Activated T-helper 9 cell treated with anti-CD3 and anti-CD28 coated beads, Interleukin-2, amount 50 U/mL, for 16 hours (primary cell): ENCODE results near the gene ASIP.
"Not testable (repeated sequence)": the region's sequence is repeated elsewhere in the genome, so short reads cannot be mapped to it uniquely, and the experiment has no call there.

Experiments used
- DNase-seq: peaks from one replicate; pipeline ENCODE4 v3.0.0-alpha.2; 2020; ENCODE audit warnings: low read depth

ASIP gene

DNA sequence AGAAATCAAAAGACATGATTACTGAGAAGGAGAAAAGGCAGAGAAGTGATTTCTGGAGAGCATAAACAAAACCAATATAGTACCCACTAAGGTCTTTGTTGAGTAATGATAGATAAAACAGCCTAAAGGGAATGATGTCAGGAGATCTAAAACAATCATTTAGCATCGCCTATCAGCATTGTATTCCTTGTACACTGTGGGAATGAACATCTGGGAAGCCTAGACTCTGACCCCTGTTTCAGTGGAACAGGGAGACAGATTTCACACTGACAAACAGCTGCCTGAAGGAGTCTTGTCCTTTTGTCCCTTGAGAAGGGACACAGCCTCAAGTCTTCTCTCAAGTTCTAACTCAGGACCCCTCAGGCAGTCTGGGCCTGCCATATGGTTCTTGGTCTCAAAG, 1.7 kb downstream of the ASIP start:
- DNase-seq: no peak

- no peak for DNase-seq
These were observed 2.2 kb downstream of the ASIP start for GRCh38 chr20:34243377-34243776.

DNA sequence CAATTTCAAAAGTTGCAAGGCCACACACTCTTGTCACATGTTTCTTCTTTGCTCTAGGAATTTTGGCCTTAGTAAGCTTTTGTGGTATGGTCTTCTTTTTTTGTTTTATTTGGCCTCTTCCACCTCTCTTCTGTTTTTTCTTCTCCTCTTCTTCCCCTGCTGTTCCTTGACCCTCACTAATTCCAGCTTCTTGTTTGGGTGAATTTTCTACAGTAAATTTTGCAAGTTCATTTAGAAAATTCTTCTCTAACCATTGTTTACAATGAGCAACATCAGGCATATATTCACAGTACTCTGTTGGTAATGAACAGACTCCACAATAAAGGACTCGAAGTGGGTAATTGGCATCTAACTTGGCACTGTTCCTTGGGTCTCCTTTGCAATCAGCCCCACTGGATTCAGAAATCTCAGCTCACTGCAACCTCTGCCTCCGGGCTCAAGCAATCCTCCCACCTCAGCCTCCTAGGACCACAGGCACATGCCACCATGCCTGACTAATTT, 5.0 kb downstream of the ASIP start:
- DNase-seq: no peak

- DNase-seq: no peak
These were observed 8.1 kb downstream of the ASIP start for GRCh38 chr20:34249291-34249690.

- DNase-seq: no peak
These were observed 8.8 kb downstream of the ASIP start for GRCh38 chr20:34250005-34250404.

DNA sequence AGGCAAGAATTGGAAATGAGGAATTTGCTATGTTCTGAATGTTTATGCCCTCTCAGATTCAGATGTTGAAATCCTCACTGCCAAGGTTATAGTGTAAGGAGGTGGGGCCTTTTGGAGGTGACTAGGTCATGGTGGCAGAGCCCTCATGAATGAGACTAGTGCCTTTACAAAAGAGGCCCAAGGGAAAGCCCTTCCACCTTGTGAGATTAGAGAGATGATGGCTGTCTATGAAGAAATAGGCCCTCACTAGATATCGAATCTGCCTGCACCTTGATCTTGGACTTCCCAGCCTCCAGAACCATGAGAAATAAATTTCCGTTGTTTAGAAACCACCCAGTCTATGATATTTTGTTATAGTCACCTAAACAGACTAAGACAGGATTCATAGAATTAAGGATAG, 10.4 kb downstream of the ASIP start:
- no peak for DNase-seq

DNA sequence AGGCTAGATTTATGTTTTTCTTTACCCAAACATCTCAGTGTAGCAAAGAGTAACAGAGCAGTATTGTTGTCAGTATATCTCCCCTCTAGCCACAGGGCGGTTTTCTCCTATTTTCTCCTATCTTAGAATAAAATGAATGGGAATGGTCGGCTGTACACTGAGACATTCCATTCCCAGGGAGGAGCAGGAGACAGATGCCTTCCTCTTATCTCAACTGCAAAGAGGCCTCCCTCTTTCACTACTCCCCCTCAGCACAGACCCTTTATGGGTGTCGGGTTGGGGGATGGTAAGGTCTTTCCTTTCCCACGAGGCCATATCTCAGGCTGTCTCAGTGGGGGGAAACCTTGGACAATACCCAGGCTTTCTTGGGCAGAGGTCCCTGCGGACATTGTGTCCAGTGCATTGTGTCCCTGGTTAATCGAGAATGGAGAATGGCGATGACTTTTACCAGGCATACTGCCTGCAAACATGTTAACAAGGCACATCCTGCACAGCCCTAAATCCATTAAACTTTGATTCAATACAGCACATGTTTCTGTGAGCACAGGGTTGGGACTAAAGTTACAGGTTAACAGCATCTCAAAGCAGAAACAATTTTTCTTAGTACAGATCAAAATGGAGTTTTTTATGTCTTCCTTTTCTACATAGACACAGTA, 11.3 kb downstream of the ASIP start:
- not testable (repeated sequence) for DNase-seq

DNA sequence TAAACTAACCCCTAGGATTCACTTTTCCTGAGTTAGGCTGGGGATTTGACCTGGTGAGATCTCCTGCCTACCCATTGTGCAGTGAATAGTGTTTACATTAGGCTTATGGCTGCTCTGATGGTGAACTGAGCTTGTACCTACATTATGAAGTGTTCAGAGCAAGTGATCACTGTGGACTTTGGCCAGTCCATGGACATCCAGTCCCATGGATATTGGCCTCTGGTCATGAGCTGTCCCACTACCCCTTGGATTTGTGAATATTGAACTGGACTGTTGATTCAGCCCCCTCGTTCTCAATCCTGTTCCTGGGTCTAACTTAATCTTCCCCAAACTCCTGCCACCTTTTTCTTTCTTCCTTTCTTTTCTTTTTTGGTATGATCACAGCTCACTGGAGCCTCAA, 13.8 kb downstream of the ASIP start:
- no peak for DNase-seq

GRCh38 chr20:34256629-34257124, 15.5 kb downstream of the ASIP start:
- DNase-seq: no peak

DNA sequence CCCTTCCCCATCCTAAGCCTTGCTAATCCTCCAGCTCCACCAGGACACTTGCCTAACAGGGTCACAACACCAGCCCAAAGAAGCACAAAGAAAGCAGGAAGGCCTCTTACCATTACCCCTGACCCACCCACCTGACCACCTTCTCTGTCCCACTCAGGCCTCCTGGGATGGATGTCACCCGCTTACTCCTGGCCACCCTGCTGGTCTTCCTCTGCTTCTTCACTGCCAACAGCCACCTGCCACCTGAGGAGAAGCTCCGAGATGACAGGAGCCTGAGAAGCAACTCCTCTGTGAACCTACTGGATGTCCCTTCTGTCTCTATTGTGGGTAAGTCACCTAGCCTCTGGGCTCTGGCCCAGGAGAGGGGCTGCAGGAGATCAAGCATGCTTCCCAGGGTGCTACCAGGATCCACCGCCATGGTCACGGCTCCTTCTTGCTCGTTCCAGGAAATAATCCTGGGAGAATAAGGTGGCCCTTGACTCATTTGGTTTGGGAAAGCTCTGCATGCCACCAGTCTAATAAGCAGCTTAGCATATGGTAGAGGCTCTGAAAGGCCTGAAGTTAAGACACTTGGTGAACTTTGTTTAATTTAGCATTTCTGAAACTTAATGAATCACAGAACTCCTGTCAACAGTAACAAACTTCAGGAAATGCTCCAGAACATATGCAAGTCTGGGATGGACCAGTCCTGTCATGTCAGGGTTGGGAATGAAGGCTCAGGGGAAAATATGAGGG, 19.2 kb downstream of the ASIP start:
- no peak for DNase-seq

GRCh38 chr20:34262488-34263288, 21.5 kb downstream of the ASIP start:
- no peak for DNase-seq

GRCh38 chr20:34263468-34263867, 22.2 kb downstream of the ASIP start:
- not testable (repeated sequence) for DNase-seq

GRCh38 chr20:34264141-34264540, 22.9 kb downstream of the ASIP start:
- DNase-seq: no peak

- DNase-seq: no peak
These were observed 26.9 kb downstream of the ASIP start for GRCh38 chr20:34268145-34268544.

- no peak for DNase-seq
These were observed 27.8 kb downstream of the ASIP start for GRCh38 chr20:34268851-34269636.

DNA sequence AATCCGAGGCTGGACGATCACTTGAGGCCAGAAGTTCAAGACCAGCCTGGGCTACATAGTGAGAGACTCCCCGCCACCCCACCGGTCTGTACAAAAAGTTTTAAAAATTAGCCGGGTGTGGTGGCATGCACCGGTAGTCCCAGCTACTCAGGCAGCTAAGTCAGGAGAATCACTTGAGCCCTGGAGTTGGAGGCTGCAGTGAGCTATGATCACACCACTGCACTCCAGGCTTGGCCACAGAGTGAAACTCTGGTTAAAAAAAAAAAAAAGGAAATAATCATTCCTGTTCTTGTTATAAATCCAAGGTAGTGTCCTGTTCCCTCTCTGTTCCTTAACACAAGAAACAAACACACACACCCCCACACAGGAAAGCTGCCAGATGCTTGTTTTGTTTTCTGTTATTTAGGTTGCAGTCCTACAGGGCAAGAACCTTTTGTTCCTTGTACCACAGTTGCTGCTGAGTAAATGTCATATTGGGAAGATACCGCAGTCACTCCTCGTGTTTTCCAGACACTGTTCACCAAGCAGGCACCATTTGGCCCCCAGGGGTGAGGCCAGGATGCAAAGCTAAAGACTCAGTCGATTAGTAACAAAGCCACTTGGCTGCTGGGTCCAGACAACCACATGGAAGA, 28.9 kb downstream of the ASIP start:
- DNase-seq: no peak

DNA sequence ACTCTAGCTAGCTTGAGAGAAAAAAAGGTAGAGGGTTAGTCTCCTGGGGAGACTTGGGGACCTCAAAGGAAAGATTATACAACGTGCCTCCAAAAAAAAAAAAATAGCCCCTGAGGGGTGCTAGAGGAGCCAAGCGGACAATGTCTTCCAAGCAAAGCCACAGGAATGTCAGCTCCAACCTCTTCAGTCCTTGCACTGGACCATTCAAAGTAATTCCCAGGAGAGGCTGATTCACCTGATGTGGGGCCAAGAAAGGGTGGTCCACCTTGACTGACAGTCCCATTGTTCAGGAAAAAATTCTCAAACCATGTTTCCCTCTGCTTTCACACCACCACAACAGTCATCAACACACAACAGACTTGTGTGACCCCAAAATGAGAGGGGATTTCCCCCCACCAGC, 30.7 kb downstream of the ASIP start:
- DNase-seq: no peak

GRCh38 chr20:34274694-34275093, 33.5 kb downstream of the ASIP start:
- no peak for DNase-seq

- DNase-seq: no peak
These were observed 40.0 kb downstream of the ASIP start for GRCh38 chr20:34281177-34281576.

DNA sequence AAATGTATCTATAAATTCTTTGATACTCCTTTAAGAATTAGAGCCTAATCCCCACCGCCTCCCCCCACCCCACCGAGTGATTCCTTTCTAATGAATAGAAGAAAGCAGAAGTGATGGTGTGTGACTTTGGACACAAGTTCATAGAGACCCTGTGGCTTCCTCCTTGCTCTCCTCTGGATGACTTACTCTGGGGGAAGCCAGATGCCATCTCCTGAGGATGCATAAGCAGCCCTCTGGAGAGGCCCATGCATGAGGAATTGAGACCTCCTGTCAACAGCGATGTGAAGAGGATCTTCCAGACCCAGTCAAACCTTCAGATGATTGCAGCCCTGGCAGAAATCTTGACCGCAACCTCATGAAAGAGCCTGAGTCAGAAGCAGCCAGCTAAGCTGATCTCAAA, 40.8 kb downstream of the ASIP start:
- DNase-seq: no peak

DNA sequence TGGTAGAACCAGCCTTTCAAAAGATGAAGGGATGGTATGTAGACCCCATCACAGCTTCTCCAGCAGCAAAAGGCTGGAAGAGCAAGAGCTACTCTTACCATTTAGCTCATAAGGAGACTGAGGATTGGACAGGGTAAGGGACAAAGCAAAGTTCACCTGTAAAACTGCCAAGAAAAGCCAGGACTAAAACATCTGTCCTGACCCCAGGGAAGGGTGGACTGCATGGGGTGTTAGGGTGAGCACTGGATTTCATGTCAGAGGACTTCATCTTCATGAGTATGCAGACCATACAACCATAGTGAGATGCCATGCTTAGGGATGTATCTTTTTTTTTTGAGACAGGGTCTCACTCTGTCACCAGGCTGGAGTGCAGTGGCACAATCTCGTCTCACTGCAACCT, 42.6 kb downstream of the ASIP start:
- no peak for DNase-seq
